Dermis microvascular lymphatic vessel endothelial cell (primary cell): Measurements from ENCODE around the gene SDK2. TPM values are rescaled to one million over a fixed set of nuclear protein-coding genes. Genes with fewer than 3 reads are reported as not detected.
"Not testable (repeated sequence)": the region's sequence is repeated elsewhere in the genome, so short reads cannot be mapped to it uniquely, and the experiment has no call there.

Experiments used
- DNase-seq, 2 donors: peaks; one replicate each; pipeline versions ENCODE4 v3.0.0 to v3.0.0-alpha.2; 2010; ENCODE audit warnings: low read depth in 2 of 2
- total RNA-seq: library from RNA; depleted of rRNA; stranded (reverse); fragments of >200 nt; gene quantifications from 2 replicates; pipeline ENCODE4 v1.2.1, GENCODE V29; 2014

SDK2 gene
- total RNA-seq, 1 donor from 2014 or later, result not detected

DNA sequence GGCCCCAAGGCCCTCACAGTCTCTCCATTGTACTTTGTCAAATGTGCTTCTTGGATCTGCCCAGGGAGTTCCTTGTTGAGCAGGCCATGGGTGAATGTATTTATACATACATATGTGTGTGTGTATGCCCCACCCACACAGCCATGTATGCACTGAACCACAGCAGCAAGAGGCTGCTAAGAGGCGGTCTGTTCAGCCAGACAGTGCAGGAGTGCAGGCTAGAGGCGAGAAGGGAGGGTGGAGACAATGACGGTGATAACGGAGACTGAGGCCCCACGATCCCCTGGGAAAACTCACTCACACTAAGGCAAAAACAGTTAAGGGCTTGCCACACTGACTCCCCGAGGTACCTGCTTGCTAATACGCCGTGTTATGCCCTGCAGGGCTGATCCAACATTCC is 181.4 kb downstream of the SDK2 start:
- no peak for DNase-seq

DNA sequence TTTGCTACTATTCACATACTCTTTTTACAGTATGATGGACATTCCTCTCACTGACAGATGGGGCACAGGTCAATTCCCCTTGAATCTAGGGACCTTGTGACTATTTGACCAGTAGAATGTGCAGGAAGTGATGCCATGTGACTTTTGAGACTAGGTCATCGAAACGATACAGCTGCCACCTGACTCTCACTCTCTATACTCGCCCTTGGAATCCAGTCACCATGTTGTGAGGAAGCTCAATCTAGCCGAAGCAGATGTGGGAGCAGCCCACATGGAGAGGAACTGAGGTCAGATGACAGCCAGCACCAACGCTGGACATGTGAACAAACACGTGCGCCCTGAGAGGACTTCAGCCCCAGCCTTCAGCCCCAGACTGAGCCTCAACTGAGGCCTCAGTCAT is 184.3 kb downstream of the SDK2 start:
- no peak for DNase-seq

DNA sequence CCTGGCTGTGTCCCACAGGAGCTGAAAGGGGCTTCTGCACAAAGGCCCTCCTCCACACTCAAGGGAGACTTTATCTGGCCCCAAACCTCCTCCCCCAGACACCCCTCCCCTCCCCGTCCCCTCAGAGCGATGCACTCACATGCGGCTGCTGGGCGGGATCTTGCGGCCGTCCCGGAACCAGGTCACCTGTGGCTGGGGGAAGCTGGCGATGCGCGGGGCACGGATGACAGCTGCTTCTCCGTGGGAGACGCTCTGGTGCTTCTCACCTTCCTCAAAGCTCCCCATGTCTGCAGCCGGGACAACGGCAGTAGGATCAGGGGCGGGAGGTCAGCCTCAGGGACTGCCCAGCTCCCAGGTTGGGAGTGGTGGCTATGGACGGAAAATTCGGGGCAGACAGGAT is 188.5 kb downstream of the SDK2 start:
- no peak for DNase-seq

DNA sequence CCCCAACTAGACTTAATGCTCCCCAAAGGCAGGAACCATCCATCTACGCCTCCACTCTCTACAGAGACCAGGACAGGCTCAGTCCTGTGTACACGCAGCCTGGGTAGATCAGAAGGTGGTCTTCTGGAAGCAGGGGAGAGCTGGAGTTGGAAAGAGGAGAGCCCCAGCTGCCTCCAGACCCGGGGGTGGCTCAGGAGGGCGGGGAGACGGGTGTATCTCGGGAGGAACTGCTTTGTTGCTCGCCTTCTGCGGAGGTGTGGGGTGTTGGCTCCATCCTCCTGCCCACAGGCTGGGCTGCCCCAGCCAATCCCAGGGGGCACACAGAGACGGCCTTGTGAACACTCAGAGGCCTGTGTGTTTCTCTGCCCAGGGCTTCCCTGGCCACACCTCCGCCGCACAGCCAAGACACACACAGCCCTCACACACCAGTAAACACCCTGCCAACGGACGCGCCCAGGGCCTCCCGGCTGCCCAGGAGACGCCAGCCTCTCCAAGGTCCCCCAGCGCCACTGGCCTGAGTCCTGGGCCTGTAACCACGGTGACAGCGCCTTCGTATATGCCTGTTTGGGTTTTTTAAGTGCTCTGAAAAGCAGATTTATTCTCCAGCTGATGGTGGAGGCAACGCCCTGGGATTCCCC is 189.1 kb downstream of the SDK2 start:
- DNase-seq, result no peak

DNA sequence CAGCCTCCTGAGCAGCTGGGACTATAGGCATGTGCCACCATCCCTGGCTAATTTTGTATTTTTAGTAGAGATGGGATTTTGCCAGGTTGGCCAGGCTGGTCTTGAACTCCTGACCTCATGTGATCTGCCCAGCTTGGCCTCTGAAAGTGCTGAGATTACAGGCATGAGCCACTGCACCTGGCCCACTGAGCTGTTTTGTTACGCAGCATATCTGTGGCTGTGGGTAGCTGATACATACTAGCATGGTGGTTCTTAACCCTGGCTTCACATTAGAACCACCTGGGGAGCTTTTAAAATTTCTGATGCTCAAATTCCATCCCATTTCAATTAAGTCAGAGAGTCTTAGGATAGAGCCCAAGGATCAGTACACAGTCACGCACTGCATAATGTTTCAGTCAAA is 190.8 kb downstream of the SDK2 start:
- not testable (repeated sequence) for DNase-seq

DNA sequence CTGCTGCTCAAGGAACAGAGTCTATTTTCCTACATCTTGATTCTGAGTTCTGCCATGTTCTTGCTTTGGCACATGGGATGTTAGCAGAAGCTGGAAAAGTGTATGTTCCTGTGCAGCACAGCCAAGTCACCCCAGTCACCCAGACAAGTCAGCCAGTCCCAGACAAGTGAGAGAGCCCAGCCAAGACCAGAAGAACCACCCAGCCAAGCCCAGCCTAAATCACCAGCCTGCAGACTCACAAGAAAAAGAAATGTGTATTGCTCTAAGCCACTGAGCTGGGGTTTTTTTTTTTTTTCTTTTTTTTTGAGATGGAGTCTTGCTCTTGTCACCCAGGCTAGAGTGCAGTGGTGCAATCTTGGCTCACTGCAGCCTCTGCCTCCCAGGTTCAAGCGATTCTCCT is 191.2 kb downstream of the SDK2 start:
- DNase-seq, result no peak

DNA sequence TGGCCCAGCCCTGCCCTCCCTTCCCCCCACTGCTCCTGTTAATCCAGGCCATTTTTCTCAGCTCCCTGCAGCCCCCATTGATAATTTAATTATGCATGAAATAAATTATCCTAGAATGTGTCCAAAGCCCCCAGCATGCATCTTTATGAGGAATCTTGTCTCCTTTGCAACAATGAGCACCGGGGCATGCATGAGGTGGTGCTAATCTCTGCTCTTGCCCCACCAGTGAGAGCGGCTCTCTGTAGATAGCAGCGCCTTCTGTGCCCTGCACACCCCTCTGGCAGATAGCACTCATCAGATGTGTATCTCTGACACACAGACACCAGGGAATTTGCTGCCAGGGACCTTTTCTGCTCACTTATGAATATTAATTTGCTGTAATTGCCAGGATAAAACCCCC is 192.2 kb downstream of the SDK2 start:
- no peak for DNase-seq

DNA sequence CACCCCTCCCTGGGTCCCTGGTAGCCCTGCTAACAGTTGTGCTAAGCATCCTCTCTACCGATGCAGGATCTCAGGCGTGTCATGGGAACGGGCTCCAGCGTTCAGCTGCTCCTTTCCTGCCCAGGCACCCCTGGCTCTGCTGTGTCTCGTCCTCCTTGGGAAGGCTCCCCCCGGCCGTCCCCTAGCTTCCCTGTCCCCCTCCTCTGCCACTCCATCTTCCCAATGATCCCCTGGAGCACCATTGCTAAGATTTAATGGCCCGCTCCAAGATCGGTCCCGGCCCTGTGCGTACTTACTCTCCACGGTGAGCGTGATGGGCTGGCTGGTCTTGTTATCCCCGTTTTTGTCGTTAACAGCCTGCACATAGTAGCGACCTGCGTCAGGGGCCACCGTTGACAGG is 196.9 kb downstream of the SDK2 start:
- DNase-seq, result no peak

DNA sequence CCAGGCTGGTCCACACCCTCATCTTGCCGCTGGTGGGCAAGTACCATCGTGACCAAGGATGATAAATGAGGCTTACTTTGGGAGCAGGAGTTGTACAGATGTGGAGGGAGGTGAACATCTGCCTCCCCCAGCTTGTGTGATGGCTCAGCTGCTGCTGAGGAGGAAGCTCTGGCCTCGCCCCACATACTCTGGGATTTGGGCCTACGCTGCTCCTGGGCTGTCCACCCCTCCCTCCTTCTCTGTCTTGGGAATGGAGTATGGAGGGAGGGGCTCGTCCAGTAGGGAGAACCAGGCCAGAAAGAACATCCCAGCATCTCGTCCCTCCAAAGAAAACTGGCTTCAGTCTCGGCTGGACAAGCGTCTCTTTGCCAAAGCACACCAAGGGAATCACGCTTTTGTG is 197.6 kb downstream of the SDK2 start:
- DNase-seq, result no peak

DNA sequence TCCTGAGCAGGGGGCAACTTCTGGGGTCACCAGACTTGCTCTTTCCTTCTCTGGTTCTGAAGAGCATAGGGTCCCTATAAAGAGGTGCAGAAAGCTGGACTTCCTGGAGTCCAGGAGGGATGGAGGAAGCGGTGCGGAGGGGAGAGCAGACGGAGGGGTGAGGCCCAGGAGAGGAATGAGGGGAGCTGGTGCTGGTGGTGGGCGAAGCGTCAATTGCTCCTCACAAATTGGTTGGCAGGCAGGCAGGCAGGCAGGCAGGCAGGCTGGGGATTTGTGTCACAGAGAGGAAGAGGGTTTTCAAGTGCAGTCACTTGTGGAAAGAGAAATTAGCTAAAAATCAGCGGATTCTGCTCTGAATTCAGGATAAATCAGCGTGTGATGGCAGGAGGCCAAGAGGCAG is 198.8 kb downstream of the SDK2 start:
- no peak for DNase-seq

DNA sequence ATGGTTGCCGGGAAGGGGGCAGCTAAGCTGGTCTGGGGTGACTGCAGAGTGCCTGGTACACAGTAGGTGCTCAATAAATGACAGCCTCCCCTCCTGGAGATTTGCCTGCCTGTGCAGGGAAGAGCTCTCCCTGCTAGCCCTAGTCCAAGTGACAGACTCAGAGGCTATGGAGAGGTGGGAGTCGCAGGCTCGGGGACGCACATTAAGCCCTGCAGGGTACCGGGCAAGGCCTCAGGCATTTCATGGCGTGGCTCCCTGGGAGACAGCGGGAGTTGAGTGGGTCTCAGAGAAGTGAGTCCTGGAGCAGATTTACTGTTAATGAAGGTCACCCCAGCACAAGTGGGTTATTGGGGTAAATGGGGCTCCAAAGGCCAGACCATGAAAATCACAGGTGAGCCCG is 200.2 kb downstream of the SDK2 start:
- DNase-seq, result no peak

DNA sequence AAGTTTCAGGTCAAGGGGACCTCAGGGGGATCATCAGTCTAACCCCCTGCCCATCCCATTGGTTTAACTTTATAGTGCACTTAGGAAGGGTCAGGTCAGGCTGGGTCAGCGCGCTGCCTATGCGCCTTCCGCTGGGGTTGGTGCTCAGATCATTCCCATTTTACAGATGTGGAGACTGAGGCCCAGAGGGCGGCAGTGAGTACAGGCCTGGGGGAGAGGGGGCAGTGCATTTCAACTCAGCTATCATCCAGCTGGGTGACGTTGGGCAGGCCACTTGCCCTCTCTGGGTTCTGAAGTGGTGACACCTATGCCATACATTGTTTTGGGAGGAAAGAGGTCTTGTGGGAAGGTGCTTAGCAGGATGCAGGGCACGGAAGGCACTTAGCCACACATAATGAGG is 204.6 kb downstream of the SDK2 start:
- DNase-seq, result no peak

DNA sequence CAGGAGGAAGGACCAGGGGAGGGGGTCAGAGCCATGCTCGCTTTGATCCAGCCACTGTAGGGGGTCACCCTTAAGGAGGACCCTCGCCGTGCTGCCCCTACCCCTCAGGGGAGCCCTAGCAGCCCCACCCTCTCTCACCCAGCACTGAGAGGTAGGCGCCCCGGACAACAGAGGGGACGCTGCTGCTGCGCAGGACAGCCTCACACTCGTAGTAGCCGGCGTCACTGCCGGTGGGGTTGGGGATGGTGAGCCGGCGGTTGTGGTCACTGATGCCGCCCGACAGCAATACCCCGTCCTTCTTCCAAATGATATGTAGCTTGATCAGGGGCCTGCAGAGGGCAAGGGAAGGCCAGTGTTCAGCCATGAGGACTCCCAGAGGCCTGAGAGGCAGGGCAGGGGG is 206.4 kb downstream of the SDK2 start:
- no peak for DNase-seq

DNA sequence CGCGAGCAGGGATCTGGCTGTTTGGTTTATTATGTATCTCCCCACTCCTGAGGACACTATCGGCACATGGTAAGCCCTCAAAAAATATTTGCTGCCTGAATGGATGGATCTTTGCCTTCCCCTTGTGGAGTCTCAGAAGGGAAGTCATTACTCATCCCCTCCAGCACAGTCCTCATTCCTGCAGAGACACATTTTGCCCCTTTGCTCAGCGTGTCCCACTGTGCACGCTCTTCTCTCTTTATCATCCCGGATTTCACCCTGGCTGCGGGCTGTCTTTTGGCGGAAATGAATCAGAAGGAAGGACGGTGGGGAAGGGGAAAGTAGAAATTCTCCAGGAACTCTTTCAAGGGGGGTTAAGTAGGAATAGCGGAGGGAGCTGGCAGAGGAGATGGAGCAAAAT is 207.3 kb downstream of the SDK2 start:
- peak in 1 of 2 donors; percentile 28 for DNase-seq

DNA sequence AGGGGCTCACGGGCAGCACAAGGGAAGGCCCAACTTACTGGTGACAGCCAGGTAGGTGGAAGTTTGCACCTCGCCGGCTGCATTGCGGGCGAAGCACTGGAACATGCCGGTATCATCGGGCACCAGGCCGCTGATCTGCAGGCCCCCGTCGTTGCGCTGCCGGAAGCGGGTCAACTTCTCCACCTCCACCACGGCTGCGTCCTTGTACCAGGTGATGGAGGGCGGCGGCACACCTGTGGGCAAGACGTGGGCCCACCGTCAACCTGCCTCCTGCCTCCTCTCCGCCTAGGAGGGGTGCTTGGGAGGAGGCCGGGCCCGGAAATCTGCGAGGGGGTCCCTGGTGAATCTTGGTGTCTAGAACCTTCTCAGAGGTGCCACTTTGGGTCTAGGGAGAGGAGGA is 208.8 kb downstream of the SDK2 start:
- no peak for DNase-seq

DNA sequence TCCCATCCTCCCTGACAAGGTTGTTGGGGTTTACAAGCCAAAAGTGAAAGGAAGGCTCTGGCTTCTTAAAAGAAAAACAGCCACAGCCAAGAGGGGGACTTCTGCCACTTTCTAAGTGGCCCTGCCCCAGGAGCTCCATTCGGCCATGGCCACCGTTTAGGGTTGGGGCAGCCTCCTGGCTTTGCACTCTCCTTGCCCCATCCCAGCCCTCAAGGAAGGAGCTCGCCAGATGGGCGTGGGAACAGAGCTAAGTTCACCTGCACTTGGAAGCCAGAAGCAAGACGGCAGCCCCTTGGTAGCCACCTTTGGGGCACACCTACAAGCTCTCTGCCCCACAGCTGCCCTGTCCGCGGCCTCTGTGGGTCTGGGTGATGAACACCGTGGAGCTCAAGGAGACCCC is 210.1 kb downstream of the SDK2 start:
- no peak for DNase-seq

DNA sequence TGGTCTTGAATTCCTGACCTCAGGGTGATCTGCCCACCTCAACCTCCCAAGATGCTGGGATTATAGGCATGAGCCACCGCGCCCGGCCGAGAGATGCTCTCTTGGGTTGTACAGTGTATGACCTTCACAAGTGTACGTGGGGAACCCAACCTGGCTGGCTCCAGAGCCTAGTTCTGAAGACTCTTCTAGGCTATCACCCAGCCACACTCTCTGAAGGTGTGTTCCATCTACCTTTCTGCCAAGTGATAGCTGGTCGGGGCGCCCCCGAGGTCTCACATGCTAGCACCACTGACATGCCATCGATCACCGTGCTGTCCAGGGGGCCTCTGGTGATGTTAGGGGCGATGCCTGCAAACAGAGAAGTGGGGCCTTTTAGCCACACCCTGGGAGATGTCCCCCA is 210.7 kb downstream of the SDK2 start:
- no peak for DNase-seq

DNA sequence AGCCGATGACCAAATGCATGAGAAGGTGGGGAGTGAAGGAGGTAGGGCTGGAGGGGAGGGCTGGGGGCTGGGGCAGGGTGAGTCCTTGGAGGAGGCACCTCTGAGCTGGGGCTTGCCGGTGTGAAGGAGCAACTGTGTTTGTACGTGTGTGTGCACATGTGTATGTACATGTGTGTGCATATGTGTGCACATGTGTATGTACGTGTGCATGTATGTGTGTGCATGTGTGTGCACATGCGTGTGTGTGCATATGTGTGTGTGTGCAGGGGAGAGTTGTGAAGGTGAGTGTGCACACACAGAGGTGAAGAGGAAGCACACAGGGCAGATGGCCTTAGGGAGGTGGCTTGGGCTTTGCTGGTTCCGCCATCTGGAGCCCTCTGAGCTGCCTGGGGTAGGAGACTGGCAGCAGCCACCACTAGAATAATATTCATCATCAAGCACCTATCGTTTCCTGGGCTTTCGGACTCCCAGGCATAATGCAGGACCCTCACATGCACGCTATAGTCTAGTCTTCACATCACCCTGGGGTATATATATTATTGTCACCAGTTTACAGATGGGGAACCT is 211.5 kb downstream of the SDK2 start:
- DNase-seq, result no peak

DNA sequence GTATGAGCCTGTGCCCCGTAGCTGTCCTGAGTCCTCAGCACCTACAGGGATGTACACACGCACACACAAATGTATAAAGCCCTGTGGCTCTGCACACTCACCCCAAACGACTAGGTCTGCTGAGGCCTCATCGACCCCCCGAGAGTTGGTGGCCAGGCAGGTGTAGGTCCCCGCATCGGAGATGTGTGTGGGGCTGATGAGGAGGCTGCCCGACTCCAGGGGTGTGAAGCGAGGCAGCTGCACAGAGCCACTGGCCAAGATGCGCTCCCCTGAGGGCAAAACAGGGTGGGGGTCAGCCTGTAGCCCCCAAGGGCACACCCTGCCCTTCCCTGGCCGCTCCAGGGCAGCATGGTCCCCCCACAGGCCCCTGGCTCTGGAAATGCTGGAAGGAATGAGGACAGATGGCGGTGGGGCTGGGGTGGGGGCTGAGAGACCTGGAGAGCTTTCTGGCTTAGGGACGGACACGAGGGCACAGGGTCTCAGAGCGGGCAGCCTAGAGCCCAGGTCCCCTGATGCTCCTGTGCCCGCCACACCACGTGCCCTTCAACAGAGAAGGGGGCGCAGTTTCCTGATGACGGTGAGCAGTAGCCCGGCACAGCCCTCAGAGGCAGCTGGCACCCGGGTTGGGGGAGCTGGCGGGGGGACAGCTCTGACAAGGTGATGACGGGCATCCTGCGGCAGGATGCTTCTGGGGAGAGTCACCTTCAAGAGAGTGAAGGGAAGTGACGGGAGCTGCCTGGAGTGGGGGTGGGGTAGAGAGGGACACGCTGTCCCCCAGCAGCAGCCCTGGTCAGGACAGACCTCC is 212.6 kb downstream of the SDK2 start:
- no peak for DNase-seq

DNA sequence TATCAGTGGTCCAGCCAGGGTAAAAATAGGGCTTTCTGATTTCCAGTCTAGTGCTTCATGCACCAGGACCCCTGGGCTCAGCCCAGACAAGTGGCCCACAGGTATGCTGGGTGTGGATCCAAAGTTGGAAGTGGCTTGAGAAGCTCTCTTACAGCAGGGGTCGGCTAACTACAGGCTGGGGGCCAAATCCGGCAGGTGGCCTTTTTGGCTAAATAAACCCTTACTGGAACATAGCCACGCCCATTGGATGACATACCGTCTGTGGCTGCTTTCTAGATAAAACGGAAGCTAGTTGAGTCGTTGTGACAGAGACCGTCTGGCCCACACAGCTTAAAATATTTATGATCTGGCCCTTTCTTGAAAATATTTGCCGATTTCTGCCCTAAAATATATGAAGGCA is 213.4 kb downstream of the SDK2 start:
- peak in 1 of 2 donors; percentile 14 for DNase-seq

DNA sequence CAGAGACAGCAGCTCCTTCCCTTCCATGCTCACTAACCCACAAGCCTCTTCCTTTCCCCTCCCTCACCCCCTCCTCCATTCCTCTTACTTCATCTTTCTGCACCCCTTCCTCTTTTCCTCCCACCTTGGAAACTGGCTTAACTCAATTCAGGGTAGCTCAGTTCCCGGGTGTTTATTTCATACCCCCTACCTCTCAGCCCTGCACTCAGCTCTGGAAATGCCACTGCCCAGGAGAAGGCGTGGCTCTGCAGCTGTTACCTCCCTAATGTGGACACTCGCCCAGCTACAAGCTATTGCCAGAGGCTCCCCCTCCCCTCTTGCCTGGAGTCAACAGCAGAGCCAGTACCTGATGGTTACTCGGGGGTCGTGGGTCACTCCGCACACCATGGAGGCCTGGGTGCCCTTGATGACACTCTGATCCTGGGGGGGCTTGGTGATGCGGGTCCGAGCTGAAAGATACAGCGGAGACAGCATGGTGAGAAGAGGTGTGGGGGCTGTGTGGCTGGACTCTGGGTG is 214.0 kb downstream of the SDK2 start:
- DNase-seq, result no peak

DNA sequence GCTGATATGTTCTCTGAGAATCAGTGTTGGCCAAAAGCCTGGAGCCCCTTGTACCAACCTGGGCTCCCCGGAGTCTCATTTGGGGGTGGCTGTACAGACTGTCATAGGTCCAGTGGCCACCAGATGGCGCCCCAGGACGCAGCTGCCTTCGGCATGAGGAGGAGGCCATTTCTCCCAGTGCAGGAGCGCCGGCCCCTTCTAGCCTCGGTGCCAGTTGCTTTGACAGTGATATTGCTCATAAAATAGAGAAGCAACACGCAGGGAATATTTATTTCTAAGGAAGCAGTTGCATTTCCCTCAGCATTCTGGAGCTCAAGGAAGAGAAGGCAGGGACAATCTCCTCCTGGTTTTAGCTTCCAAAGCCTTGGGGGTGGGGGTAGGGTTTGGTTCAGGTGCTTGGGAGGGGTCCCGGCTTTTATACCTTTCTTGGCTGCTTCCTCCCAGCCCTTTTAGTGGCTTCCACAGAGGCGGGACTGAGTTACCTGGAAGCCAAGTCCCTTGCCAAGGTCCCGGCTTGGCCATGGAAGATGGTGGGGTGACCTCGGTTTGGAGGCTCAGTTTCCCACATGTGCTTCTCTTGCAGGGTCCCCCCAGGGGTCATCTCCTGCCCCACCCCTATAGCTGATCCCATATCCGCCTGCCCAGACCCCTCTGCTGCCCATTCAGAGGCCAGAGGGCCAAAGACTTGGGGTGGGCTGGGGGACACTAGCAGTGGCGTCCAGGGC is 214.6 kb downstream of the SDK2 start:
- DNase-seq, result peak; percentile 30 to 62
